D341Med (cell line): Measurements from ENCODE around the gene MEAK7.

Experiments
- DNase-seq: peaks from one replicate; pipeline ENCODE4 v3.0.0; 2012; ENCODE audit warnings: low spot score

MEAK7 gene

DNA sequence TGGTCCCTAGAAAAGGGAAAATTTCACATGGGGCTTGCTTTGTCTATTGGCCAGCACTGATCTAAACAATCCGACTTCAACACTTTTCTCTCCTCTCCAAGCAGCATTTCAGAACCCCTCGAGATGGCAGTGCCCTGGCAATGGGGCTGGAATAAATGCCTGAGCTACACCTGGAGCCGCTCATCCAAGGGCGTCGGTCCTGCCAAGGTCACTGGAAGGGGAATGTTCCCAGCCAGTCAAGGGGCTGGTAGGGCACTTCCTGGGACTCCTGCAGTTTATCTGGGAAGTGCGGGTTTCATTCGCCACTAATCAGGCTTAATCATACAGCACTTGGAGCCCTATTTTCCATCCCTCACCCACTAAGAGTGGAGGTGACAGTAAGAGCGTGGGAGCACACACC, 17.1 kb downstream of the MEAK7 start:
- DNase-seq: no peak

DNA sequence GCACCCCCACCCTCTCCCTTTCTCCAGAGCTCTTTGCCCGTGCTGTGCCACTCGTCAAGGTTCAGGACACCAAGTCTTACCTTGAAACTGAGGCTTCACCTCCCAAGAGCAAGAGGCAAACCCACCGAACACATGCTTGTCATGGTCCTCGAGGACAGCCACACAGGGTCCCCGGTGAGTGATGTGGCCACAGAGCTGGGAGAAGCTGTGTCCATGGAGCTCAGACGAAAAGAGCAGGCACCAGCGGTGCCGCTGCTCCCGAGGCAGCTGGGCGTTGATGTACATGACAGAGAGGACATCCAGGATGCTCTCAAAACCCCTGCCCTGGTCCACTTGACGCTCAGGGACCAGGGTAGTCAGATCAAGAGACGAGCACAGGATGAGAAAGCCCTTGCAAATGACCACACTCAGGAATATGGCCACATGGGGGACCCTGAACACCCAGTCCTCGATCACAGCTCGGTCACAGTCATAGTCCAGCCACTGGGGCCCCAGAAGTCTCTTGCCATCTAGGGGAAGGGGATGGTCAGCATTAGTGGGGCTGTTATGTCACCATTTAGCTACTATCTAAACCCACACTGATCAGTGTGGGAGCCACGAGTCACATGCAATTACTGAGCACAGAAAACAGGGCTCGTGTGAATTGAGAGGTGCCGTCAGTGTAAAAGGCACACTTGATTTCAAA, 17.8 kb downstream of the MEAK7 start:
- DNase-seq: no peak

GRCh38 chr16:84486126-84486525, 18.3 kb downstream of the MEAK7 start:
- no peak for DNase-seq

DNA sequence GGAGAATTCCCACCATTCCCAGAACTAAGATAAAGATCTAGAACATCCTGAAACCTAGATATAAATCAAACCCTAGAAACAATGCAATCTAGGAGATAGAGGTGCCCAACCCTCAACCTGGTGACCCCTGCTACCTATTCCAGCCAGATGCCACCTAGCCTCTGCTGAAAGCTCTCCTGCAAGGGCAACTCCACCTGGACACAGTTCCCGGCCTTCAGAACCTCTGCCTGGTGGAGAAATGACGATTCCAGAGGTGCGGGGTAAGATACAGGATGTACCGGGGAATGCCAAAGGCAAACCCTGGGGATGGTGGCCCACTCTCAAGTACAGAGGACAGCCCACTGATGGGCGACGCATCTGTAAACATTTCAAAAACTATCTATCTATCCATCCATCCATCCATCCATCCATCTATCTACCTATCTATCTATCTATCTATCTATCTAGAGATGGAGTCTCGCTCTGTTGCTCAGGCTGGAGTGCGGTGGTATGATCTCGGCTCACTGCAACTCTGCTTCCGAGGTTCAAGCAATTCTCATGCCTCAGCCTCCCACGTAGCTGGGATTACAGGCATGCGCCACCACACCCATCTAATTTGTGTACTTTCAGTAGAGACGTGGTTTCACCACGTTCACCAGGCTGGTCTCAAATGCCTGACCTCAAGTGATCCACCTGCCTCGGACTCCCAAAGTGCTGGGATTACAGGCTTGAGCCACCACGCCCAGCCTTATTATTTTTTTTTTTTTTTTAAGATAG, 19.0 kb downstream of the MEAK7 start:
- DNase-seq: no peak

DNA sequence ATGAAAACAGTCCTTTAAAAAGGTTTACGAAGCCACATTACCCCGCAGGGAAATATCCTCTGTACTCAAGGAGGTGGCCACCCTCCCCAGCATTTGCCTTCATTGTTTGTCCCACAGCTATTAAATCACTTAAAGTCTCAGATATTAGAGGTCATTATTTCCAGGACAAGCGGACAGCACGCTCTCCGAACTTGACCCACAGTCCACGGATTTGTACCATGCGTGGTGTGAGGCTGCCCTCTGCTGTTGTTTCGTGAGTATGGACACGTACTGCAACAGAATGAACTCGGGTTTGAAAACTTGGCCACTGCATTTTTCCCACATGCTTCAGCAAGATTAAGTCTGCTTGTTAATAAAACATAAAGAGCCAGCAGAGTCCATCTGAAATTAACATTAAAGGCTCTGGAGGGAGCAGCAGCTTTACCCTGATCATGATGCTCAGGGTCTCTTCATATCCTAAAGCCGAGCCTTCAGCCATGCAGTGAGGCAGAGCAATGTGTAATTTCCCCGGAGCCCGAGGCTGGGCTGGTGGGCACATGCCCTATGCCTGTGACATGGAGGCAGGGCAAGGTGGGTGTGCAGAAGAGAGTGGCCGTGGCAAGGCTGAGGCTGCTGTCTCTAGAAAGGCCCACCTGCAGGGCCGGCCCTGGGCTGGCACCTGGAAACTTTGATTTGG, 19.7 kb downstream of the MEAK7 start:
- peak; percentile 69 for DNase-seq

DNA sequence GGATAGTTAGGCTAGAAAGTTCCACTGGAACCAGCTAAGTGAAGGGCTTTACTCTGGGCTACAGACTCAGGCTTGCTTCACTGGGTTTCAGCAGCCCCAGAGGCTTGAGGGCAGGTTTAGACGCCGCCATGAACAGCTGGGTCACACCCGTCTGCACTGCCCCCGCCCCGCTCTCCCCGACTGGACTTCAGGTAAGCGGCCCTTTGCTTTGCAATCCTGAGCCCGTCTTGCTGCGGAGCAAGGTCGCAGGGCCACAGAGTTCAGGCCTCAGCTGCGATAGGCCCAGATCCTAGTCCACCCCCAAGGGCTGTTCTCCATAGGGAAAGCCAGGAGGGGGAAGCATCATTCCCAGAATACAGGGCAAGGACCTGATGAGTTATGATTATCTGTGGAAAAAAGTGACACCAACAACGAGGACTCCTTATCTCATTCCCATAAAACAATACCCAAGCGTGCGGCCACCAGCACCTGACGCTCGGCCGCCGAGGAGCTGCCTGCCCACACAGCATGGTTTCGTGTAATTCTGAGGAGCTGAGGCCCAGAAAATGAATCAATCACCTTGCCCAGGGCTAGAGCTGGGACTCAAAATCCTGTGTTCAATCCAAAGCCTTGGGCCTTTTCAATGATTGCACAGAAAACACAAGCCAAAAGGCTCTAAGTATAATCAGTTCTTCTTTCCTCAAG, 20.4 kb downstream of the MEAK7 start:
- peak; percentile 26 for DNase-seq

GRCh38 chr16:84482951-84483881, 21.2 kb downstream of the MEAK7 start:
- no peak for DNase-seq

DNA sequence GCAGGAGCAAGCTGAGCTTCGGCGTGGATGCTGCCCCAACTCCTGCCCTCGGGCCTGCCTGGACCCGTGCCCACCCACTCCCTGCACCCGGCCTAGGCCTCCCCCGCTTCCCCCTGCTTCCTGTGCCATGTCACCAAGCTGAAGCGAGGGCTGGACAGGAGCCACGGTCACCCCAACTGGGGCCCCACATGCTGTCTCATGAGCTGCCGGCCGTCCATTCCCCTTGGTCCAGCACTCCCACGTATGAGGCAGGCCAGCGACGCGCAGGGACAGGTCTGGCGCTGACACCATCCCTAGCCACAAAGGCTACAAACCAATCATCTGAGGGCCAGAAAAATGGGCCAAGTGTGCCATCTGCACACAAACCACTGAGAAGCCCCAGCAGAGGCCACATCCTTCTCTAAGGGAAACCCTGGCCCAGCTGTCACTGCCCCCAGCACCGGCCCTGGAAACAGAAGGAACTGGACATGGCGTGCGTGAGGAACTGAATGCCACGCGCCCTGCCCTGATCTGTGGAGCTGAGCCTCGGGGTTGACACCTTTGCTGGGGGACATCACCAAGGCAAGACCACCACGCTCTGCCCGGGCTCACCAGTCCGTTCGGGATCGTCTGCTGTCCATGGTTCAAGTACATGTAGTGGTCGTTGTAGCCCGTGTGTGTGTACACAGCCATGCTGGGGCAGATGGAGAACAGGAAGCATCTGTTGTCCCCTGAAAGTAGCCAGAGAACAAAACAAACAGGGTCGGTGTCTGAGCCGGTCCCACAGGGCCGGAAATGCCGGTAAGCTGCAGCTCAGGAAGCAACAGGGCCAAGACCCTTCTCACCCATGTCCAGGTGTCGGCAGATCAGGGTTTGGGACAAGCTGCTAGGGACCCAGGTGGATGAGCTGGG, 22.2 kb downstream of the MEAK7 start:
- no peak for DNase-seq

DNA sequence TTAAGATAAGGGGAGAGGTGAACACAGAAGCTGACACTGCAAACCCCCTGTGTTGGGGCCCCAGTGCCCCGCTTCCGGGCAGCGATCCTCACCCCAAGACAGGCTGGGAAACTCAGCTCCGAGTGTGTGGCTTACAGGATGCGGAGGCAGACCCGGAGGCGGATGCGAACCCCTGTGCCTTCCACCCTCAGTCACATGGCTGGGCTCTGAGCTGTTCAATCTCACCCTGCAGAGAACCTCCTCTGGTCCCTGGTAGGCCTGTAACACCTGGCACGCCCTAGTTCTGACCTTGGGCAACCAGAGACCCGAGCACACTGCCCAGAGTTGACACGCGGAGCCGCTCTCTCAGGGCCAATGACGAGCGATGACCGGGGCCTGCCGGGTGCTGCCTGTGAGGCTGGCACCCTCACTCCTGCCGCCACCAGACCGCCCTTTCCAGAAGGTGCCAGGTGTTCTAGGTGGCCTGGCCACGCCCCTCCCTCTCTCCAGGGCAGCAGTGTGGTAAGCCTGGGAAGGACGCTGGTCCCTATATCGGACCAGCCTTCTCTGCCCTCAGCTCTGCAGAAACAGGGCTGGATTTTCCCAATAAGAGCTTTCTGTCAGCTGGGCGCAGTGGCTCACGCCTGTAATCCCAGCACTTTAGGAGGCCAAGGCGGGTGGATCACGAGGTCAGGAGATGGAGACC, 23.3 kb downstream of the MEAK7 start:
- DNase-seq: no peak

DNA sequence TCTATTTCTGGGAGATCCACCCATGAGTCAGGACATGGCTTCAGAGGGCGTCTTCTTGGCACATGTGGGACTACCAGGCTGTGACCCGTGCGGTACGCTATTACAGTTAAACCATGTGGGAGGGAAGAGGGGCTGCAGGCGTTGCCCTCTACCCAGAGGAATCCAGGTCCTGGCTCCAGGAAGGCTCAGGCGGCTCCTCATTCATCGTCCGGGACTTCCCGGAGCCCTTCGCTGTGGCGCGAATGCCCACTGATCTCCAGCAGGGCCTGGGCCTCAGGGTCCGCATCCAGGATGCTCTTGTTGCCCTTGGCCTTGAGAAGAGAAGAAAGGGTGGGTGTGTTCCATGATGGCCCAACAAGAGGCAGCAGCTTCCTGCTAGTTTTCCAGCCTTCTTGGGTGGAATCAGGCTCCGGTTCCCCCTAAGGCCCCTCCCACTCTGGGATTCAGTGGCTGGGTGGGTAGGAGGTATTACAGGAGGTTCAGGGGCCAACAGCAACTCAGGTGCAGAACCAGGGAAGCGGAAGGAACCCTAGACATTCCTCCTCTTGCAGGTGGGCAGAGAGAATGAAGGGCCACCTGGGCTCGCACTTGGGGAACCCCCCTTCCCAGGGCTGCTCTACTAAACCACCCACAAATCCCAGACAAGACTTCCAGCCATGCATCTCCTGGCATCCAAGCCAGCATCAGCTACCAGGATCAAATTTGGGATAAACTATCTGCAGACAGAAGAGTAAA, 24.6 kb downstream of the MEAK7 start:
- DNase-seq: no peak

DNA sequence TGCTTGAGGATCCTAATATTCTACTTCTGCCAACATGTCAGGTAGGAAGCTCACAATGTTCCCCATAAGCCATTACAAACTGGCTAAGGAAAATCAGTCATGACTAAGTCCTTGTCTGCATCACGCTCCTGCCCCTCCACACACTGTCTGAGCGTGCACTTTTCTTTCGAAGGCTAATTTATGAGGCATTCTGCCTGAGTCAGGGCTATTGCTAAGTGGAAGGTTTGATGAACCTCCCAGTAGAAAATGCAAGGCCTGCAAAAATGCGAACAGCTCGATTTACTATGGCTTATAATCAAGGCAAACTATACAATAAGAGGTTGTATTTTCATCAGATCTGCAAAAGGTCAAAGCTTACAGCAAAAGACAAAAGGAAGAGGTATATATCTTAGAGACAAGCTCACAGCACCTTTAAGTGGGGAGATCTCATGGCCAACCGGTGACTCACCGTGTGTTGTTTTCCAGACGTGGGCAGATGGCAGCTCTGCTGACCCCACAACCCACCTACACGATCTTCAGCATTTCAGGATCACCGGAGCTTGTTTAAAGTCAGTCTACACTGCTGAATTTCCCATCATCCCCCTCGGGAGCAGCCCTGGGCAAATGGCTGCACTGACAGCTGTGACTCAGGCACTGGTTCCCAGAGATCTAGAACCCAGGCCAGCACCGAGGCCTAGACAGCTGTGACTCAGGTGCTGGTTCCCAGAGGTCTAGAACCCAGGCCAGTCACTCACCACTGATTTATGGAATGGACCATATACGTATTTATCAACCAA, 26.1 kb downstream of the MEAK7 start:
- no peak for DNase-seq

GRCh38 chr16:84477661-84478060, 26.8 kb downstream of the MEAK7 start:
- no peak for DNase-seq

DNA sequence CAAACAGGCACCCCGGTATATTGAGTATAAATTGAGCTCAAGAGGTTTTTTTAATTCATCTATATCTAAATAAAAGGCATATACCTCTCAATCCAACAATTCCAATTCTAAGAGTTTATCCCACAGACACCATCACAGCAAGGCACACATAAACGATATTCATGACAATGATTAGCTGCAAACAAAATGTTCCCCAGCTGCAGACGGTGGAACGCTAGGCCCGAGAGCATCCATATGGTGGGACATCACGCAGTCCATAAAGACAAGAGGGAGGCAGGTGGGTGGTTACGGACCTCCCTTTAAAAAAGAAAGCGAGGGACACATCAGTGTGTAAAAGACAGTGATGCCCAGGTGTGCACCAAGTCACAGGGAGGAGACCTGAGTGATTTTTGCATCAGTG, 28.1 kb downstream of the MEAK7 start:
- DNase-seq: no peak

GRCh38 chr16:84475643-84476240, 28.7 kb downstream of the MEAK7 start:
- no peak for DNase-seq

GRCh38 chr16:84471966-84472365, 32.5 kb downstream of the MEAK7 start:
- no peak for DNase-seq

DNA sequence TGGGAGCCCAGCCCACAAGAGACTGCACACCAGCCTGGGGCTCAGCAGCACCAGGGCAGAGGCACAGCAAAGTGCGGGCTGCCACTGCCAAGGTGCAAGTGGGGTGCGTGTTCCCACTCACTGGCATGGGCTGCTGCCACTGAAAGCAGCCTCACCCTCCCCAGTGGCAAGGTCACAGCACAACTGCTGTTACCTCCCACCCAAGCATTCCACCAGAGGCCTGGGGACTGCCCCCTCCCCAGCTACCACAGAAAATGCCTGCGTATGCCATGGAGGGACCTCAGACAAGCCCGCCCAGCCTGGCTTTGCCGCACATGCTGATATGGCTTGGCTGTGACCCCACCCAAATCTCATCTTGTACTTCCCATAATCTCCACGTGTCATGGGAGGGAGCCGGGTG, 33.1 kb downstream of the MEAK7 start:
- DNase-seq: peak; percentile 16

DNA sequence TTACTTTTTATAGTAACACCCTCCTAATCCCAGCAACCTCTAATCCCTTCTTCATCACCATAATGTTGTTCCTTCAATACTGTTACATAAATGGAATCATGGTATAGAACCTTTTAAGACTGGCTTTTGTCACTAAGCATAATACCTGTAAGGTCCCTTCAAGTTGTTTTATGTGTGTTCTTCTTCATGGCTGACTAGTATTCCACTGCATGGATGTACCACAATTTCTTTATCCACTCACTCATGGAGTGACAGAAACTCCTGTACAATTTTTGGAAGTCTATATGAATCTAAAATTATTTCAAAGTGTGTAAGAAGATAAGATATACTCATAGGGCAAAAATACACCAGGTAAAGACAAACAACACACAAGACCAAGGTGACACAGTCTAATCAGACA, 36.8 kb downstream of the MEAK7 start:
- DNase-seq: no peak

DNA sequence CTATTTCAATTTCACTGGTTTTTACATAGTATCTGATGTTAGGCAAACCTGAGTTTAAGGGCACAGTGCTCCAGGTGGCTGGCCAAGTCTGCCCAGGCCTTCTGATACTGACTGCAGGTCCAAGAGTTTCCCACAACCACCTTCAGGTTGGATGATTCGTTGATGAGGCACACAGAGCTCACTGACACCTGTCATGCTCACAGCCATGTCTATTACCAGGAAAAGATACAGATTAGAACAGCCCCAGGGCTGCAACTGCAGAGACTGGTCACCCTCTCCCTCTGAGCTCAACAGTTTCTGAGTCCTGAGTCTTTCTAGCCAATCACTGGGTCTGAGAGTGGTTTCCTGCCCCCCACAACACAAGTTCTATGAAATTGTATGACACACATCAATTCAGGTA, 37.2 kb downstream of the MEAK7 start:
- DNase-seq: no peak
